ENCODE data around the gene CUEDC2.

DNA sequence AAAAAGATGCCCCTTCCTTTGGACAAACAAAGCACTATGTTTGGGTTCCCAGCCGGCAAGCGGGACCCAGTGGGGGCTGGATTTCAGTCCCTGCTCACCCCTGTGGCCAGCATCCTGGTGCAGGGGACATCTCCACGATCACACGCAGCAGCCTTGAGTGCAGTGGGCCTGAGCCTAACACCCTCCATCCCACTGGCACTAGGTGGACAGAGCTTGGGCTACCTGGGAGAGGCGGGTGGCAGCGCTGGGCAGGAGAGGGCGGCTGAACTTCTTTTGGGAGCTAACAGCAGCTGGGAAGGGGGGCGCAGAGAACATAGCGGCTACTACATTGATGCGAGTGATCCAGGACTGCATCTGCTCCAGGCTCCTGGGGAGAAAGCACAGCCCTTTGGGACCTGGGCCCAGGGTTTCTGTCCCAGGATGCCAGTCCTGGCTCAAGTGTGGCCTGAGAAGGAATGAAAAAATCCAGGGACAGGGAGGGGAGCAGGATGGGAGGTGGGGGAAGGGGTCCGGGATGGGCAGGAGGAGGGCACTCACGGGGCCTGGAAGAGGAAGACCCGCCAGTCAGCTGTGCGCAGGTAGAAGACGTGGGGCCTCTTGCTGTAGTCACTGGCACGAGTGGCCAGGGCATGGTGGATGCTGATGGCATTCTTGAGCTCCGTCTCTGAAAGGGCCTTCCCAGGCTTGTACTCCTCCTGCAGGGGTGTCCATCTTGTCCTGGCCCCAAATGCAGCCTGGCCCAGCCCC lies 27.8 kb downstream of the CUEDC2 start:
- TF ChIP-seq, protein P1, sequence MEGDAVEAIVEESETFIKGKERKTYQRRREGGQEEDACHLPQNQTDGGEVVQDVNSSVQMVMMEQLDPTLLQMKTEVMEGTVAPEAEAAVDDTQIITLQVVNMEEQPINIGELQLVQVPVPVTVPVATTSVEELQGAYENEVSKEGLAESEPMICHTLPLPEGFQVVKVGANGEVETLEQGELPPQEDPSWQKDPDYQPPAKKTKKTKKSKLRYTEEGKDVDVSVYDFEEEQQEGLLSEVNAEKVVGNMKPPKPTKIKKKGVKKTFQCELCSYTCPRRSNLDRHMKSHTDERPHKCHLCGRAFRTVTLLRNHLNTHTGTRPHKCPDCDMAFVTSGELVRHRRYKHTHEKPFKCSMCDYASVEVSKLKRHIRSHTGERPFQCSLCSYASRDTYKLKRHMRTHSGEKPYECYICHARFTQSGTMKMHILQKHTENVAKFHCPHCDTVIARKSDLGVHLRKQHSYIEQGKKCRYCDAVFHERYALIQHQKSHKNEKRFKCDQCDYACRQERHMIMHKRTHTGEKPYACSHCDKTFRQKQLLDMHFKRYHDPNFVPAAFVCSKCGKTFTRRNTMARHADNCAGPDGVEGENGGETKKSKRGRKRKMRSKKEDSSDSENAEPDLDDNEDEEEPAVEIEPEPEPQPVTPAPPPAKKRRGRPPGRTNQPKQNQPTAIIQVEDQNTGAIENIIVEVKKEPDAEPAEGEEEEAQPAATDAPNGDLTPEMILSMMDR (IDR thresholded peaks at IDR 0.05; ENCODE audit: low read depth, low read length, missing input control) = no peak
- no peak for TF ChIP-seq NR2F2 (IDR thresholded peaks at IDR 0.05)
- no peak for TF ChIP-seq TAF1 (conservative IDR thresholded peaks at IDR 0.05)
- TF ChIP-seq SP1 (IDR thresholded peaks at IDR 0.05) = no peak
- TF ChIP-seq YY1 (IDR thresholded peaks at IDR 0.05) = no peak
- TF ChIP-seq JUND (IDR thresholded peaks at IDR 0.05) = no peak
- no peak for TF ChIP-seq RAD21 (IDR thresholded peaks at IDR 0.05)
- TF ChIP-seq, protein P2, sequence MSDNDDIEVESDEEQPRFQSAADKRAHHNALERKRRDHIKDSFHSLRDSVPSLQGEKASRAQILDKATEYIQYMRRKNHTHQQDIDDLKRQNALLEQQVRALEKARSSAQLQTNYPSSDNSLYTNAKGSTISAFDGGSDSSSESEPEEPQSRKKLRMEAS (IDR thresholded peaks at IDR 0.05) = no peak
- TF ChIP-seq, protein P3, sequence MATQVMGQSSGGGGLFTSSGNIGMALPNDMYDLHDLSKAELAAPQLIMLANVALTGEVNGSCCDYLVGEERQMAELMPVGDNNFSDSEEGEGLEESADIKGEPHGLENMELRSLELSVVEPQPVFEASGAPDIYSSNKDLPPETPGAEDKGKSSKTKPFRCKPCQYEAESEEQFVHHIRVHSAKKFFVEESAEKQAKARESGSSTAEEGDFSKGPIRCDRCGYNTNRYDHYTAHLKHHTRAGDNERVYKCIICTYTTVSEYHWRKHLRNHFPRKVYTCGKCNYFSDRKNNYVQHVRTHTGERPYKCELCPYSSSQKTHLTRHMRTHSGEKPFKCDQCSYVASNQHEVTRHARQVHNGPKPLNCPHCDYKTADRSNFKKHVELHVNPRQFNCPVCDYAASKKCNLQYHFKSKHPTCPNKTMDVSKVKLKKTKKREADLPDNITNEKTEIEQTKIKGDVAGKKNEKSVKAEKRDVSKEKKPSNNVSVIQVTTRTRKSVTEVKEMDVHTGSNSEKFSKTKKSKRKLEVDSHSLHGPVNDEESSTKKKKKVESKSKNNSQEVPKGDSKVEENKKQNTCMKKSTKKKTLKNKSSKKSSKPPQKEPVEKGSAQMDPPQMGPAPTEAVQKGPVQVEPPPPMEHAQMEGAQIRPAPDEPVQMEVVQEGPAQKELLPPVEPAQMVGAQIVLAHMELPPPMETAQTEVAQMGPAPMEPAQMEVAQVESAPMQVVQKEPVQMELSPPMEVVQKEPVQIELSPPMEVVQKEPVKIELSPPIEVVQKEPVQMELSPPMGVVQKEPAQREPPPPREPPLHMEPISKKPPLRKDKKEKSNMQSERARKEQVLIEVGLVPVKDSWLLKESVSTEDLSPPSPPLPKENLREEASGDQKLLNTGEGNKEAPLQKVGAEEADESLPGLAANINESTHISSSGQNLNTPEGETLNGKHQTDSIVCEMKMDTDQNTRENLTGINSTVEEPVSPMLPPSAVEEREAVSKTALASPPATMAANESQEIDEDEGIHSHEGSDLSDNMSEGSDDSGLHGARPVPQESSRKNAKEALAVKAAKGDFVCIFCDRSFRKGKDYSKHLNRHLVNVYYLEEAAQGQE (IDR thresholded peaks at IDR 0.05) = no peak
- no peak for TF ChIP-seq EGR1 (IDR thresholded peaks at IDR 0.05; ENCODE audit: low read depth in 2 of 2)
- no peak for TF ChIP-seq FOXA2 (IDR thresholded peaks at IDR 0.05)

All from liver (tissue), 3 donors.